ENCODE measurements around the gene INSR.

INSR gene

GRCh38 chr19:7225741-7226140 is 68.5 kb downstream of the INSR start:
- no peak overlapping the region for H3K4me3 ChIP-seq (ENCODE audit: low read length)
- DNase-seq (ENCODE audit: low read depth), result no peak
- TF ChIP-seq, protein P1, sequence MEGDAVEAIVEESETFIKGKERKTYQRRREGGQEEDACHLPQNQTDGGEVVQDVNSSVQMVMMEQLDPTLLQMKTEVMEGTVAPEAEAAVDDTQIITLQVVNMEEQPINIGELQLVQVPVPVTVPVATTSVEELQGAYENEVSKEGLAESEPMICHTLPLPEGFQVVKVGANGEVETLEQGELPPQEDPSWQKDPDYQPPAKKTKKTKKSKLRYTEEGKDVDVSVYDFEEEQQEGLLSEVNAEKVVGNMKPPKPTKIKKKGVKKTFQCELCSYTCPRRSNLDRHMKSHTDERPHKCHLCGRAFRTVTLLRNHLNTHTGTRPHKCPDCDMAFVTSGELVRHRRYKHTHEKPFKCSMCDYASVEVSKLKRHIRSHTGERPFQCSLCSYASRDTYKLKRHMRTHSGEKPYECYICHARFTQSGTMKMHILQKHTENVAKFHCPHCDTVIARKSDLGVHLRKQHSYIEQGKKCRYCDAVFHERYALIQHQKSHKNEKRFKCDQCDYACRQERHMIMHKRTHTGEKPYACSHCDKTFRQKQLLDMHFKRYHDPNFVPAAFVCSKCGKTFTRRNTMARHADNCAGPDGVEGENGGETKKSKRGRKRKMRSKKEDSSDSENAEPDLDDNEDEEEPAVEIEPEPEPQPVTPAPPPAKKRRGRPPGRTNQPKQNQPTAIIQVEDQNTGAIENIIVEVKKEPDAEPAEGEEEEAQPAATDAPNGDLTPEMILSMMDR (conservative IDR thresholded peaks at IDR 0.05; ENCODE audit: low read depth, low read length), result no peak

GRCh38 chr19:7224995-7225394 is 69.2 kb downstream of the INSR start:
- TF ChIP-seq, protein P1 (conservative IDR thresholded peaks at IDR 0.05; ENCODE audit: low read depth, low read length), result no peak
- H3K4me3 ChIP-seq (ENCODE audit: low read length), result no peak overlapping the region
- no peak for DNase-seq (ENCODE audit: low read depth)

DNA sequence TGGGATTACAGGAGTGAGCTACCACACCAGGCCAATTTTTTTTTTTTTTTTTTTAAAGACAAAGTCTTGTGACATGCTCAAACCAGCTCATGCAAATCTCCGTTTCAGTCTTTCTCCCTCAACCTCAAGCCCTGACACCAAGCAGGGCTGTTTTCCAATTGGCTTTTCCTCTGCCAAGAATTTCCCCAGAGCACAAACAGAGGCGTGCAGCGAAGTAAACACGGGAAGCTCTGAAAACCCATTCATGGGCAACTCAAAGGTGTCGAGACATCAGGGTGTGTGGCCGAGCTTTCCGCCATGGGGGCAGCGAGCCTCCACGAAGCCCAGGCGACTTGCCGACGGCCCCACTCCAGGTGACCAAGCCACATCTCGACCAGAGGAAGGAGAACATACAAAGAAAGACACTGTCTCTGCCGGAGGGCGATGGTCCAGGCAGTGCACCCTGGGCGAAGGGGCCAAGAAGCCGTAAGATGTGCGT is 70.0 kb downstream of the INSR start:
- peak; percentile 34 for DNase-seq (ENCODE audit: low read depth)
- TF ChIP-seq, protein P1 (conservative IDR thresholded peaks at IDR 0.05; ENCODE audit: low read depth, low read length), result no peak
- H3K4me3 ChIP-seq (ENCODE audit: low read length), result no peak overlapping the region

DNA sequence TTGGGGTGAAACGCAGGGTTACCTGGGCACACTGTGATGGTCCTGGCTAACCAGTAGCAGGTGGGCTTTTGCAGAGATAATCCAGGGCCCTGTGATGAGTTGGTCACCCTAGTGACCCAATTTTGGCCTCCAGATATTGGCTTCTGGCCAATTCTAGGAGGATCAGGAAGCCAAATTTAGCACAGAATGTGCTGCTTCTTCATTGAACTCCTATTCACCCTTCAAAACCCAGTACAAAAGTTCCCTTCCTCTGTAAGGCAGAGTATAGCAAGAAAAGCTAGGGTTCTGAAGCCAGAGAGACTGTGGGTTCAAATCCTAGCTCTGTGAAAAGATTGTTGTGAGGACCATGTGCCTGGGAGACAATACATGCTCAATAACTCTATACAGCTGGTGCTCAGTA is 70.8 kb downstream of the INSR start:
- DNase-seq (ENCODE audit: low read depth), result no peak
- no peak overlapping the region for H3K4me3 ChIP-seq (ENCODE audit: low read length)
- TF ChIP-seq, protein P1 (conservative IDR thresholded peaks at IDR 0.05; ENCODE audit: low read depth, low read length), result no peak

GRCh38 chr19:7219056-7219455 is 75.2 kb downstream of the INSR start:
- TF ChIP-seq, protein P1 (conservative IDR thresholded peaks at IDR 0.05; ENCODE audit: low read depth, low read length), result no peak
- H3K4me3 ChIP-seq (ENCODE audit: low read length), result no peak overlapping the region
- DNase-seq (ENCODE audit: low read depth), result no peak

GRCh38 chr19:7217861-7218260 is 76.4 kb downstream of the INSR start:
- TF ChIP-seq, protein P1 (conservative IDR thresholded peaks at IDR 0.05; ENCODE audit: low read depth, low read length), result no peak
- no peak overlapping the region for H3K4me3 ChIP-seq (ENCODE audit: low read length)
- no peak for DNase-seq (ENCODE audit: low read depth)

DNA sequence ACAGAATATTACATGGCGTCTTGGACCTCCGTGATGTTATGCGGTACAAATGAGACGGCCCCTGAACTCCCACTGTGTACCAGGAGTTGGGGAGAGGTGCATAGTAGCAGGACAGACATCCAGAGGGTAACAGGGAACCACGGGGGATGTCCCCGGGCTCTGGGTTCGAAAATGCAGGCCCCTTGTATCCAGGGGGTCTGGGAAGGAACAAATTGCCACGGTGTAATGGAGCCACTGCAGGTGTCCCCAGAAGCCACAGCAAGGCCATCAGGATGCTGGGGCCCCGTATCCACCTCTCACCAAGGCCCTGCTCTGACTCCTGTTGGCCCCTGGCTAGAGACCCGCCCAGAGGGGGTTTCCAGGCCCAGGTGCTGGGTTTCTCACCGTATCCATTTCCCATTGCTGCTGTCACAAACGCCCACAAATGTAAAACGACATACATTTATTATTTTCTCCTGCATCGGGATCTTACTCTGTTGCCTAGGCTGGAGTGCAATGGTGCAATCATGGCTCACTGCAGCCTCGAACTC is 77.8 kb downstream of the INSR start:
- H3K4me3 ChIP-seq (ENCODE audit: low read length), result no peak overlapping the region
- TF ChIP-seq, protein P1 (conservative IDR thresholded peaks at IDR 0.05; ENCODE audit: low read depth, low read length), result no peak
- DNase-seq (ENCODE audit: low read depth), result no peak

All from retinal pigment epithelial cell (primary cell).